AG04449 (cell line): ENCODE data around the gene BARX1.
"Not testable (repeated sequence)": the region's sequence is repeated elsewhere in the genome, so short reads cannot be mapped to it uniquely, and the experiment has no call there.

Experiments
- CTCF ChIA-PET: fragments of 350-600 bp; formaldehyde crosslinking; extraction: SDS; loops from one replicate; lab custom pipeline; 2021; ENCODE audit warnings: antibody characterized with exemption; lab: Yijun Ruan, JAX
- POLR2A ChIA-PET: fragments of 400-600, 350-600 bp; formaldehyde crosslinking; extraction: SDS; loops from one replicate; lab custom pipeline; 2020; ENCODE audit warnings: antibody characterized with exemption, inconsistent platforms; lab: Yijun Ruan, JAX
- DNase-seq: peaks from one replicate; pipeline ENCODE4 v3.0.0-alpha.2; 2010; ENCODE audit warnings: low read depth, low spot score
- H3K4me3 ChIP-seq: 2 replicates; pipeline ENCODE4 v1.5.1; 2011; ENCODE audit warnings: low read depth, mild to moderate bottlenecking, control low read depth, low read length
- CTCF ChIP-seq: IDR thresholded peaks from one replicate; pipeline ENCODE4 v1.5.1; 2011; ENCODE audit warnings: mild to moderate bottlenecking, moderate library complexity, low read length, control low read depth, inconsistent platforms; ENCODE audit not compliant: insufficient read depth; ENCODE audit errors: missing control alignments

Gene BARX1

GRCh38 chr9:93979721-93980120 lies 24.6 kb upstream of the BARX1 start:
- CTCF ChIA-PET: no interaction called here
- no peak overlapping the region for H3K4me3 ChIP-seq
- no peak for DNase-seq
- TF ChIP-seq CTCF: no peak
- POLR2A ChIA-PET: no interaction called here

- DNase-seq: no peak
- no peak overlapping the region for H3K4me3 ChIP-seq
- no peak for TF ChIP-seq CTCF
- CTCF ChIA-PET: interaction anchor here (1.0 to 1.9 kb wide), 4 partner anchors 15 to 235 kb away, joined by 3 to 11 read pairs (median 4); no protein-coding TSS in a partner anchor
- POLR2A ChIA-PET: no interaction called here
Measured at GRCh38 chr9:93978551-93978950, 23.4 kb upstream of the BARX1 start.

- no peak for TF ChIP-seq CTCF
- ChIA-PET POLR2A (no interaction called here), CTCF (interaction anchor here (1.9 kb wide), 1 partner anchor 13 kb away, joined by 11 read pairs; no protein-coding TSS in a partner anchor)
- H3K4me3 ChIP-seq: no peak overlapping the region
- no peak for DNase-seq
Measured at GRCh38 chr9:93976973-93977372, 21.8 kb upstream of the BARX1 start.

- CTCF ChIA-PET: interaction anchor here (0.8 kb wide), 1 partner anchor 13 kb away, joined by 3 read pairs; no protein-coding TSS in a partner anchor
- no peak overlapping the region for H3K4me3 ChIP-seq
- DNase-seq: no peak
- POLR2A ChIA-PET: no interaction called here
- no peak for TF ChIP-seq CTCF
Measured at GRCh38 chr9:93976081-93976480, 20.9 kb upstream of the BARX1 start.

- ChIA-PET POLR2A (no interaction called here), CTCF (no interaction called here)
- H3K4me3 ChIP-seq: no peak overlapping the region
- no peak for DNase-seq
- no peak for TF ChIP-seq CTCF
Measured at GRCh38 chr9:93975262-93975661, 20.1 kb upstream of the BARX1 start.

- DNase-seq: no peak
- TF ChIP-seq CTCF: no peak
- CTCF ChIA-PET: interaction anchor here (1.0 to 1.9 kb wide), 3 partner anchors 10 to 292 kb away, joined by 3 to 4 read pairs (median 3); no protein-coding TSS in a partner anchor
- POLR2A ChIA-PET: no interaction called here
- no peak overlapping the region for H3K4me3 ChIP-seq
Measured at GRCh38 chr9:93974151-93974550, 19.0 kb upstream of the BARX1 start.

- H3K4me3 ChIP-seq, DNase-seq, POLR2A ChIA-PET: not testable (repeated sequence)
- CTCF ChIA-PET: interaction anchor here (1.3 kb wide), 1 partner anchor 10 kb away, joined by 8 read pairs; no protein-coding TSS in a partner anchor
Measured at GRCh38 chr9:93972655-93973054, 17.5 kb upstream of the BARX1 start.
